GM19239 (cell line): ENCODE results near the gene PGAP3.
"Not testable (repeated sequence)": the region's sequence is repeated elsewhere in the genome, so short reads cannot be mapped to it uniquely, and the experiment has no call there.

Experiments
- DNase-seq: peaks from one replicate; pipeline ENCODE4 v3.0.0; 2011; ENCODE audit warnings: low spot score; ENCODE audit not compliant: insufficient read length
- FAIRE-seq: peaks from 2 replicates; lab custom pipeline; 2011; peaks lifted over from hg19 to GRCh38; lab: Jason Lieb, UNC

PGAP3 gene

DNA sequence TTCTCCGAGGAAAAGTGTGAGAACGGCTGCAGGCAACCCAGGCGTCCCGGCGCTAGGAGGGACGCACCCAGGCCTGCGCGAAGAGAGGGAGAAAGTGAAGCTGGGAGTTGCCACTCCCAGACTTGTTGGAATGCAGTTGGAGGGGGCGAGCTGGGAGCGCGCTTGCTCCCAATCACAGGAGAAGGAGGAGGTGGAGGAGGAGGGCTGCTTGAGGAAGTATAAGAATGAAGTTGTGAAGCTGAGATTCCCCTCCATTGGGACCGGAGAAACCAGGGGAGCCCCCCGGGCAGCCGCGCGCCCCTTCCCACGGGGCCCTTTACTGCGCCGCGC lies 11.9 kb upstream of the PGAP3 start, which contains the start of gene ERBB2:
Gene ERBB2 (plus strand): TSS at position 247 of the 330 bp plus-strand sequence. CDS start 175 bp downstream, outside the sequence.
- FAIRE-seq: no peak
- no peak for DNase-seq

GRCh38 chr17:39699157-39699817 lies 11.4 kb upstream of the PGAP3 start:
- not testable (repeated sequence) for DNase-seq, FAIRE-seq

GRCh38 chr17:39697961-39698360 lies 10.1 kb upstream of the PGAP3 start:
- FAIRE-seq (no peak), DNase-seq (no peak)

GRCh38 chr17:39696731-39697130 lies 8.9 kb upstream of the PGAP3 start:
- no peak for DNase-seq
- FAIRE-seq: no peak

- no peak for FAIRE-seq
- no peak for DNase-seq
Measured at GRCh38 chr17:39695089-39695474, 7.2 kb upstream of the PGAP3 start.

DNA sequence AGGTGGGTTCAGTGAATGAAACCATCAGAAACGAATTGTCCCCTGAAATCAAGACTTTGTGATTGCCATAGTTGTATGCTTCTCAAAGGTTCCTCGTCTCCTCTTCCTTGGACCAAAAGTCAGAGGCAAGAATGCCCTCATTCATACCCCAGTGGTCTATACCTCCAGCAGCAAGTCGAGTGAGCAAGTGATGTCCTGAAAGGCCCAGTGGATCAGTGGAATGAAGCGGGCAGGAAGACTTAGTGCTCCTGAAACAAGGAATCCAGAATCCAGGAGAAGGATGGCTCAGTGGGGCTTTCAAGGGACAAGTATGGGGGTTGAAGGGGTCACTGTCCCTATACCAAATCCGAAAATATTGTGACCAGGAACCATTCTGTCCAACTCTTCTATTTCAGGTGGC lies 6.7 kb upstream of the PGAP3 start:
- DNase-seq (no peak), FAIRE-seq (no peak)

GRCh38 chr17:39688945-39689344 lies 1.1 kb upstream of the PGAP3 start:
- no peak for DNase-seq
- no peak for FAIRE-seq

DNA sequence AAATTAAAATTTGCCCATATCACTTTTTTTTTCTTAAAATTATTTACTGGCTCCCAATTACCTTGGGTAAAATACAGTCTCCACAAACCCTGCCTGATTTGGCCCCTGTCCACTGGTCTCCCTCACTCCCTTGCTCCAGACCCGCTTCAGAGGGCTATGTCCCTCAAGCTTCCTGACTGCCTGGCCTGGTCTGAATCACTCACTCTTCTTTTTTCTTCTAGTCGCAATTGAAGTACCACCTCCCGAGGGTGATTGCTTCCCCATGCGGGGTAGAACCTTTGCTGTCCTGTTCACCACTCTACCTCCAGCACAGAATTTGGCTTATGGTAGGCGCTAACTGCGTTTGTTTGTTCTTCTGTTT lies 598 bp upstream of the PGAP3 start:
- FAIRE-seq (no peak), DNase-seq (no peak)

- no peak for DNase-seq
Measured at GRCh38 chr17:39687101-39687545, 734 bp downstream of the PGAP3 start.

DNA sequence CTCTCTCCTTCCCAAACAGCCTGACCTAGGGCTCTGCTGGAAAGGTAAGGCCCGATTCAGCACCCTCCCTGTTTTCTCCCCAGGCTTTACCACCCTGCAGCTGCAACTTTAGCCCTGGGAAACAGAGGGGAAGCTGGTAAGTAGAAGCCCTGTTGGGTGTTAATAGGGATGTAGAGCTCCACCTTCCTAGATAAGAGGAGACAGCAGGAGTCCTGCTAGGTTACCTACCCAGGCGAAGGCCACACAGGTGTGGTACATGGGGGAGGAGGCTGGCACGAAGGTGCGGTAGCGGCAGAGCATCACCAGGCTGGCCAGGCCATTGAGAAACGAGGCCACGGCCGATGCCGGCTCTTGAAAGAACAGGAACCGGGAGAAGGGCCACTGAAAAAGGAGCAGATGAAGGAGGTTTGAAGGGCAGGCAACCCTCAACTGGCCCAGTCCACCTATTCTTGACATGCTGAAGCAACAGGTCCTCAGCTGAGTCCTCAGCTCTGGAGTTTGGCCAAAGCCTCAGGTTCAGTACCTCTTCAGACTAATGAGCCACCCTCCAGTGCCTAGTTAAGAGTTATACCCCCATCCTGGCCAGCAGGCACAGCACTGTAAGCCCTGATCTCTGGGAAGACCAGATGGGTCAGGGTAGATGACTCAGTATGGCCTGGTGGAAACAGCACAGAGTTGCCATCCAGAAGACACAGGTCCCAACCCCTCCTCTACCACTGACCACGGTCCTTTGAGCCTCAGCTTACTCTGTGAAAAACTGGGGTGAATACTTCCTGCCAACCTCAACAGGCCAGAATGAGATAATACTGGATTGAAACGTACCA lies 3.3 kb downstream of the PGAP3 start:
- no peak for FAIRE-seq

More at GRCh38 chr17:39687101-39687545, 734 bp downstream of the PGAP3 start:
- FAIRE-seq: no peak

GRCh38 chr17:39683295-39683939 lies 4.4 kb downstream of the PGAP3 start:
- FAIRE-seq (no peak), DNase-seq (no peak)

More for the DNA sequence above, 3.3 kb downstream of the PGAP3 start:
- DNase-seq: no peak

DNA sequence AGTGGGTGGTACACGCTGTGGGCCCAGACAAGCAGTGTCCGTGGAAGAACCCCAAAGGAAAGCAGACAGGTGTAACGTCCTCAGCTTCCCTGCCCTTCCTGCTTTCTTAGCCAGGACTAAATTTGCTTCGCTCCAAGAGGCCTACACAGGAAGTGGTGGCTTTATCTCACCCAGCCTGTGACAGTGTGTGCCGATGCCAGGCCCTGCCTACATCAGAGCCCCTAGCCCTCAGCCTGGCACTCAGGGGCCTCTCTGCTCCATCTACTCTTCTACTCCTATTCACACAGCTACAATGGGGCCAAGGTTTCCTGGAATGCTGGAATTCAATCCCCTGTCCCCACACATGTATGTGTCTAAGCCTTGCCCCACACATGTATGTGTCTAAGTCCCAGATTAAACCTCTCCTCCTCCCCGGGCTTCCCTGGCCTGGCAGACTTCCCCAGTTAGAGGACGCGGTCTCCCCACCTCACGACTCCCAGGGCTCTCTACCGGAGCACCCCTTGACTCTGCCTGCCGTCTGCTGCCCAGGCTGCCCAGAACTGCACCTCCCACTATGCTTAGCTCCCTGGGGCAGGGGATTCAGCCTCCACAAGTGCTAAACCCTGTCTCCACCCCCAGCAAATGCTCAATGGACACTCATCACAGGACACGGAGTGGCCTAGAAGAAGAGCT lies 8.2 kb downstream of the PGAP3 start:
- FAIRE-seq (peak; percentile 63), DNase-seq (no peak)

DNA sequence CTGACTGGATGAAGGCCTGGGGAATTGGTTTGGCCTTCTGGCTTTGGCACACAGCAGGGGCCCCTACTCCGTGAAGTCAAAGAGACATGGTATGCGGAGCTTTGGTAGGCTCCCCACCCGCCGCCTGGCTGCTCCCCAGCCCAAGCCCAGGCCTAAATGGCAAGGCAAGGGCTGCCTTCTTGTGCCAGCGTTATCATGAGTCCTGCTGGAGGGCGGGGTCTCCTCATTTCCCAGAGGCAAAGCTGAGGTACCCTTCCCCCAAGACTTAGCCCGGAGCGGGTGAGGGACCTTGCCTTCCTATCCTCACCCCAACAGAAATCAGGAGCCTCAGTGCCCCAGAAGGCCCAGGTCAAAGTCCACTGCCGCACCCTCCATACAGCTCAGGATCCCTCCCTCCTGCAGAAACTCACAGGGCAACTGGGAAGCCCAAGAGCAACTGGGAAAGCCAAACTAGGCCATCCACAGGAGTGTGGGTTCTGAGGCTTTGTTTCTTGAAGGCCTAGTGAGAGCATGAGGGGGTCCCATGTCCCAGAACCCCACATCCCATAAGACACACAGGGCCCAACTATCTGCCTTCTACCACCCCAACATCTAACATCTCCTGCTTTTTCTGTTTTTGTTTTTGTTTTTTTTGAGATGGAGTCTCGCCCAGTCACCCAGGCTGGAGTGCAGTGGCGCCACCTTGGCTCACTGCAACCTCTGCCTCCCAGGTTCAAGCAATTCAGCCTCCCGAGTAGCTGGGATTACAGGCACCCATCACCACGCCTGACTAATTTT lies 9.3 kb downstream of the PGAP3 start:
- no peak for FAIRE-seq

DNA sequence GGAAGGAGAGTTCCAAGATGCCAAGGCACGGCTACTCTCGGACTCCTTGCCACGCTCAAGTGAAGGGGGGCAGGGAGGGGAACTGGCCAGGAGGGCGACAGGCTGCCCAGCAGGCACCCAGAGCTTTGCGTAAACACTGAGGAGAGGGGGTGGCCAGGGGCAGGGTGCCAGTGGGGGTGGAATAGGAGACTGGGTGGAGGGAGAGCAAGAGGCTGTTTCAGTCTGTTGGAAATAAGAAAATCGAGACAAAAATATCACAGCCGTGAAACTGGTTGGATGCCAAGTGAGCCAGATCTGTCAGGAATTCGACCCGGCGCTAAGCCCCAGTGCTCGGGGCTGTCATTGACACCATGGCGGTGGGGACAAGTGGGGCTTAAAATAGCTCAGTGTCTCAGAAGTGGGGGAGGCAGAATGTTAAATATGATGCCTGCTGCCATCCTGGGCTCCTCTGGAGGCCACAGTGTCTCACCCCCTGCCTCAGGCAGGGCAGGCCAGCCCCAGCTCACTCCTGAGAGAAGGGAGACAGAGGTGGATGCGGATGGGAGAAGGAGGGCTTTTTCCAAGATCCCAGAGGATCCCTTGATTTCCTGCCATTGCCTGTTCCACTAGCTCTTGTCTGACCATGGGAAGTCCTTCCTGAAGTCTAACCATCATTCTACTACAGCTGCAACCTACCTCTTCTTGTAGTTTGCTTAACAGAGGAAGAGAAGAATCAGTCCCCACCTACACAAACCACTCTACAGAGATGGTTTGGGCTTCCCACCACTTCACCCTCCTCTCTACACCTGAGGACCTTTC lies 10.1 kb downstream of the PGAP3 start:
- FAIRE-seq: no peak

More for the DNA sequence above, 9.3 kb downstream of the PGAP3 start:
- DNase-seq: no peak

DNA sequence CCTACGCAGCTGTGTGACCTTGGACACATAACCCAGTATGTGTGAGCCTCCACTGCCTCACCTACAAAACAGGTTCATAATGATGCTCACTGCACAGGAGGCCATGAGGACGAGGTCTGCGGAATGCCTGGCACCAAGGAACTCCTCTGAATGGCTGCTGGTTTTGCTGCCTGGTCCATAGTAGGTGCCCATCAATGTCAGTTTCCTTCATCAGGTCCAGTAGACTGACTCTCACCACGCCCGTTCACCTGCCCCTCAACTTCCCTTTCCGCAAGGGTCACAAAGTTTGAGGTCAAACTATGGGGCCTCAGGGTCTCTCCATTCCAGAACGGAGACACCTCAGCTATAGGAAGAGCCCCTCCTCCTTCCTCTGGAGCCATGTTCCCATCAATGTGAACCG lies 10.8 kb downstream of the PGAP3 start:
- no peak for DNase-seq
- FAIRE-seq: no peak

More for the DNA sequence above, 10.1 kb downstream of the PGAP3 start:
- DNase-seq: no peak

- FAIRE-seq: peak; percentile 81
- no peak for DNase-seq
Measured at GRCh38 chr17:39676198-39676819, 11.5 kb downstream of the PGAP3 start.

GRCh38 chr17:39675390-39676082 lies 12.3 kb downstream of the PGAP3 start:
- DNase-seq: no peak
- FAIRE-seq: peak; percentile 37
